SIG-M5 treated with dmso at 0.1 percent for 504 hours (cell line): Measurements from ENCODE around the gene LAMA3.

Experiments
- DNase-seq: peaks from one replicate; lab custom pipeline; 2025; ENCODE audit not compliant: unreplicated experiment; lab: John Stamatoyannopoulos, UW

Gene LAMA3

DNA sequence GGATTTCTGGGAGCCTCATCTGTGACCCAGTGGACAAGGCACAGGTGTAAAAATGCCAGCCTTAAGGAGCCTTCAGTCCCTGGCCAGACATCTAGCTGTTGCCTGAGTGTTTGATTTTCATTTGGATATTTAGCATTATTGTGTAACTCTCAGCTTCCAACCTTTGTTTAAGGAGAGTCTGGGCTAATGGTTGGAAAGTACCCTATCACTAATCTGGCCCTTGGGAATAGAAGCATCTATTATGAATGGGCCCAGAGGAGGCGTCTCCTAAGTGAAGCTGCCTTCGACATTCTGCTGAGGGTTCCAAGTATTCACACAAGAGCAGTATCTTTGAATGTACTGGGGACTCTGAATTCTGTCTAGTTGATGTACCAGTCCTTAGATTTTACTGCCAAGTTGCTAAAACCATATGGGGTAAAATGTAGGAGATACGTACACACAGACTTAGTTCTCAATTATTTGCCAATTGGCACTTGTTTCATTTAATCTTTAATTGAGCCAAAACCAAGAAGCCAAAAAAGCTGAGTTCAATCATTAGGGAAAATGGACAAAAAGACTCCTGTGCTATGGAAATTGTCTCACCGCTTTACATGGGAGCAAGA, 19.3 kb upstream of the LAMA3 start:
- no peak for DNase-seq

GRCh38 chr18:23671564-23671963, 17.7 kb upstream of the LAMA3 start:
- DNase-seq = no peak

GRCh38 chr18:23673725-23674124, 15.5 kb upstream of the LAMA3 start:
- no peak for DNase-seq

DNA sequence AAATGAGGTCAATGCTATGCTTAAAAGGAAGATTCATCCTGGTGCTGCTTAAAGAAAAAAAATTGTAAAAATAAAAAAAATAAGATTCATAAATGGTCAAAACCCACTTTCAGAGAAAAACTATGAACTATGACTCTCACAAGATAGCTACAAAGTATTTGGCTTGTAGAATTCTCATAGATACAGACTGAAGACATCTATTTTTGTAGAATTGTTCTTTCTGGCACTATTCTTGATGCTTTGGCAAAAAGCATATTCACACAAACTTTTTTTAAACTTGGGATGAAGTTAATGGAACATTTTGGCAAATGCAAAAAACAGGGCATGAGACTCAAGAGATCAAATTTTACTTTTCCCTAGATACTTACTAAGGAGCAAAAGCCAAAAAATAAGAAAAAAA, 14.0 kb upstream of the LAMA3 start:
- DNase-seq = no peak

- DNase-seq = no peak
Observed at GRCh38 chr18:23675896-23676295, 13.4 kb upstream of the LAMA3 start.

DNA sequence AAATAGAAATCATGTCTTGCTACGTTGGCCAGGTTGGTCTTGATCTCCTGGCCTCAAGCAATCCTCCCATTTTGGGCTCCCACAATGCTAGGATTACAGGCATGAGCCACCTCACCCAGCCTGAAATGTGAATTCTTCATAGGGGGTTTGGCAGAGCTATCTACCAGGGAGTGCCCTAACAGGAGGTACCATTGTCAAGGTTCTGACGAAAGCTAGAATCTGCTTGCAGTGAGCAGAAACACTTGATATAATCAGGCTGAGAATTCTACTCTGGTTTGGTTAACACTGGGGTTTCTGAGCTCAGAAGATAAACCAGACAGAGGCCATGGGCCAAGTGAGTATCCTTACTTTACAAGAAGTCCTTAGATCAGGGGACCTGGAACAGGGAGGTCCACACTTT, 7.2 kb upstream of the LAMA3 start:
- no peak for DNase-seq

DNA sequence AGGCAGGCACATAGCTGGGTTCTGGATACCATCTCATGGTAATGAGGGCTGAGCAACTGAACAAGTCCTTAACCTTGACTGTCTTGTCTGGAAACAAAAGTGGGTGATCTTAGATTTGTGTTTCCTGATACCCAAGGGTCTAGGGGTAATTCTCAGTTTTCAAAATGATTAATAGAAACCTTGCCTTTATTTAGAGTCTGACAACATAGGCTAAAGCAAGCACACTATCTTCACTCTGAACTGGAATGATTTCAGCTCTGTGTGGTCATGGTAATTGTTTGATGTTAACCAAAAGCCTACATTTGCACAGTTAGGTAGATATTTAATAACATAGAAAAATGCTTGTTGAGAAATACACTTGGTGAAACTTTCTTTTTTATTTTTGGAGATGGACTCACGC, 6.8 kb upstream of the LAMA3 start:
- DNase-seq = no peak

GRCh38 chr18:23683155-23683554, 6.1 kb upstream of the LAMA3 start:
- no peak for DNase-seq

DNA sequence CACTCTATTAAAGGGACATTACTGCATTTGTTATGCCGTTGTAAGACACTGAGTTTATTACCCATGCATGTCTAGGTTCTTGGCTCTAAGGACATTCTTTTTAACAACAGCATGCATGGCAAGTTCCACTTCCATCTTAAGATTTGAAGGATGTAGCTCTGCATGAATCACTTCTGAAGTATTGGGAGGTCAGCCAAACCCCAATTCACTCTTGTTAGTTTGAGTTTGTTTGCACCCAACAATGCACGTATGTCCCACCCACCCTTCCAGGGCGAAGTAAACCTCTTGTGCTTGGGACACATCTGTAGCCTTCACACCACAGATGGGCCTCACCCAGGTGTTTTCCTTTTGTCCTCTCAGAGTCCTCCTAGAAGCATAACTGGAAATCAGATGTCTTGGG, 5.6 kb upstream of the LAMA3 start:
- DNase-seq = no peak

DNA sequence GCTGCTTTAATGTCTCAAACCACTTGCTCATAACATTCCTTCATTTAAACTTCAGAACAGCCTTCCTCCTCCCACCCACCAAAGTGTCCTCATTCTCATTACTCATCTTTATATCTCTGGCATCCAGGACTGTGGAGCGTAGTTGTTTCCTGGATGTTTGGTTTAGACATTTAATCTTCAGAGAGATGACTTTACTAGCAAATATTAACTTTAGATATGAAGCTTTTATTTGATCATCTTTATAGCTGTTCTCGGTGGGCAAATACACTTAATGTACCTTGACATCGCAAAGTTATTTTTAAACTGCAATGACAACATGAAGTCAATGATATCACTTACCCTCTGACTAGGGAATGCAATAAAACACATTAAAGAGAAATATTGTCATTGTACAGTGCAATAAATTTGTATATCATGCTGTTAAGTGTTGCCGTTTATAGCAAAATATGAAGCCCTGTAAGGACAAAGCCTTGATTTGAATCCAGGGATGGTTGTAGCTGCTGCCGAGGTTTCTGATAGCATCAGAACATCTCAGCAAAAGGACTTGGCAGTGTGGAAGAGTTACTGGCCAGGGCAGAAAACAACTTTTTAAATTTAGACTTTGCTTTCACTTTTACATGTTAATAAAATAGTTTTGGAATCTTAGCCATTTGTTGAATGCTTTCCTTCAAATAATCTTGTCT, 4.6 kb upstream of the LAMA3 start:
- DNase-seq = no peak

- no peak for DNase-seq
Observed at GRCh38 chr18:23688528-23688927, 725 bp upstream of the LAMA3 start.

GRCh38 chr18:23689616-23690504, 607 bp downstream of the LAMA3 start:
- DNase-seq = no peak

DNA sequence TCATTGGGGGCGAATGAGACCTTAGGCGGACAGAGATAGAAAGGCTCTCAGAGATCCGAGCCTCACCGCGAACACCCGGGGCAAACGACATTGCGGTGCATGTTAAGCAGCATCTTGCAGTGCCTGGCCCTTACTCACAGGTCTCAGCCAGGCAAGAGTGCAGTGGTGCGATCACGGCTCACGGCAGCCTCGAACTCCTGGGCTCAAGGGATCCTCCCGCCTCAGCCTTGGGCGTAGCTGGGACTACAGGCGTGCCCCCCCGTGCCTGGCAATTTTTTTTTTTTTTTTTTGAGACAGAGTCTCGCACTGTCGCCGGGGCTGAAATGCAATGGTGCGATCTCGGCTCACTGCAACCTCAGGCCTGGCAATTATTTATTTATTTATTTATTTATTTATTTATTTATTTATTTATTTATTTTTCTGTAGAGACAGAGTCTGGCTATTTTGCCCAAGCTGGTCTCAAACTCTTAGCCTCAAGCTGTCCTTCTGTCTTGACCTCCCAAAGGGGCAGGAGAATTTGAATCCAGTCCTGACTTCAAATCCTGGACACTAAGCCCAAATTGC, 1.3 kb downstream of the LAMA3 start:
- DNase-seq = no peak

DNA sequence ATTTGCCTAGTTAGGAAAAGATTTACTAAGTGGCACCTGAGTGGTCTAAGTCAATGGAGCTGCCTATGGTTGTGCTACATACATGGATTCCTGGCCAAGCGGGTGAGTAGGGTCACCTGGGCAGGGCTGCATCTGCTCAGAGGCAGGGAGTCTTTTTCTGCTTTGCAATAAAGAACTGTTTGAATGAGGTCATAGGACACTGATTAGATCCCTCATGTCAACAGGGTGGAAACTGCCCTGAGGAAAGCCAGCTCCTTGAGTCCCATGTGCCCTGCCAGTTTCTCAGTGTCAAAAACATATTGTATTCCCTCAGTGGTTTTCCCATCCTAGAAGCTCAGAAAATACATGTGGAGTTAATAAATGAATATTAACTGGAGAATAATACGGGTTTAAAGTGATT, 4.6 kb downstream of the LAMA3 start:
- DNase-seq = no peak

DNA sequence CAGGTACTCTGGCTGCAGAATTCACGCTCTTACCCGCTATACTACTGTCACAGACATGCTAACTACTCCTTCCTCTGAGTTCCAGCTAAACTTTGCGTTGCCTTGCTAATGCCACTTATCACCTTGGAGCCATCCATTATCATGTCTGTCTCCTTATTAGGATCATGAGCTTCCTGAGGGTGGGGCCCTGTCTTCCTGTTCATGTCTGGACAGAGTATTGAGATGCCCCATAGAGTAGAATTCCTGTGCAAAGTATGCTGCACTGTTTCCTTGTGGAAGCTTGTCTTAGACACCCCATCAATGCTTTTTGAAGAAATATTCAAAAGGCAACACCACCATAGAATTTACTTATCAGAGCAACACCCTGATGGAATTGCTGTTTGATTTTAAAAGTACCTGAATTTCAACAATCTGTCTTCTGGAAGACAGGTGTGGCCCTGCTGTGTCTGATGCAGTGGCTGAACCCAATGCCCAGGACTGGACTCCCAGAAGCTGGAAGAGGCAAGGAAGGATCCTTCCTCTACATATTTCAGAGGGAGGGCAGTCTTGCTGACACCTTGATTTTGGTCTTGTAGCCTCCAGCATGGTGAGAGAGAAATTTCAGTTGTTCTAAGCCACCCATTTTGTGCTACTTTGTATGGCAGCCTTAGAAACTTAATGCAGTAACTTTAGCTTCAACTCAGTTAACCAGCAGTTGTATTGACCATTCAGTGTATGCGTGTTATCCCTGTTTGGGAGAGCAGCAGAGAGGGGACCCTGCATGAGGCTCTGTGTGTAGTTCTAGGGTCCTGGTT, 5.6 kb downstream of the LAMA3 start:
- no peak for DNase-seq

- DNase-seq = no peak
Observed at GRCh38 chr18:23701017-23701416, 11.8 kb downstream of the LAMA3 start.

- DNase-seq = no peak
Observed at GRCh38 chr18:23701544-23702064, 12.4 kb downstream of the LAMA3 start.

- no peak for DNase-seq
Observed at GRCh38 chr18:23702606-23703005, 13.4 kb downstream of the LAMA3 start.

DNA sequence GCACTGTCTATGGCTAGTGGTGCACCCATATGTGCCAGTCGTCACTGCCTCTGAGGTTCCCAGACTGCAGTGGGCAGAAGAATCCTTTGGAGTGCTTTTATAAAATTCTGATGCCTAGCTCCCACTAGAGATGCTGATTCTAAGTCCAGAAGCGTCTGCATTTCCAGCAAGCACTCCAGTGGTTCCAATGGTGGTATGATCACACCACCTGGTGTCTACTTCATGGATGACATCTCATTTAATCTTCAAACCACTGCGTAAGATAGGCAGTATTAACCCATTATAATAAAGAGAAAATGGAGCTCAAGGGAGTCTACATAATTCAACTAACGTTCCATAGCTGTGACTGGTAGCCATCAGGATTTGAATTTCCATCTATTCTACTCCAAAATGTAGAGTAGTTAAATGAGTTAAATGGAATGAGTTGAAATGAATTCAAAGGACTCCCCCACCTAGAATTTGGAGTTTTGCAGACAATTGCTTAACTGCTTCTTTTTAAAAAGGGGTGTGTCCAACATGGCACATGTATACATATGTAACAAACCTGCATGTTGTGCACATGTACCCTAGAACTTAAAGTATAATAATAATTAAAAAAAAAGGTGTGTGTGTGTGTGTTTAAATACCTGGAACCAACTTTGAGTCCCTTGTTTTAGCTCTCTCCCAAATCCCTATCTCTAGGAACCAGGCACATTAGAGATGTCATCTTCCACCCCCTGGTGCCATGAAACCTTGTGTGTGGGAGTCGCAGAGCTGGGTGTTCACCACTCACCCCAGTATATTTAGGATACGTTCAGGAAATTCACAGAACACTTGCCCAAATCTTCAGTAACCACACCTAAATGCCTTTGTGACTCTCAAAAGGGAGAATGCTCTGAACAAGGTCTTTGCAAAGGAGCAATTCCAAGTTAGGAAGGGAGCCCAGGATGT, 14.1 kb downstream of the LAMA3 start:
- DNase-seq = peak; percentile 33

GRCh38 chr18:23703987-23704384, 14.7 kb downstream of the LAMA3 start:
- DNase-seq = no peak
